Measurements from ENCODE around the gene ZNF425.

The ZNF425 gene

DNA sequence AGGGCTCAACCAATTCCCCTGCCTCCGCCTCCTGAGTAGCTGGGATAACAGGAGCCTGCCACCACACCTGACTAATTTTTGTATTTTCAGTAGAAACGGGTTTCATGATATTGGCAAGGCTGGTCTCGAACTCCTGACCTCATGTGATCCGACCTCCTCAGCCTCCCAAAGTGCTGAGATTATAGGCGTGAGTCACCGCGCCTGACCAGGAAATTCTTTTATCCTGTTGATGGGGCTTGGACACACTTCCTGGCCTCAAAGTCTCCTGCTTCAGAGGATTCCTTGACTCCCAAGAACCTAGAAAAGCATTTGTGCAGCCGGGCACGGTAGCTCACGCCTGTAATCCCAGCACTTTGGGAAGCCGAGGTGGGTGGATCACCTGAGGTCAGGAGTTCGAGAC is 16.2 kb downstream of the ZNF425 start:
- TF ChIP-seq, protein P1, sequence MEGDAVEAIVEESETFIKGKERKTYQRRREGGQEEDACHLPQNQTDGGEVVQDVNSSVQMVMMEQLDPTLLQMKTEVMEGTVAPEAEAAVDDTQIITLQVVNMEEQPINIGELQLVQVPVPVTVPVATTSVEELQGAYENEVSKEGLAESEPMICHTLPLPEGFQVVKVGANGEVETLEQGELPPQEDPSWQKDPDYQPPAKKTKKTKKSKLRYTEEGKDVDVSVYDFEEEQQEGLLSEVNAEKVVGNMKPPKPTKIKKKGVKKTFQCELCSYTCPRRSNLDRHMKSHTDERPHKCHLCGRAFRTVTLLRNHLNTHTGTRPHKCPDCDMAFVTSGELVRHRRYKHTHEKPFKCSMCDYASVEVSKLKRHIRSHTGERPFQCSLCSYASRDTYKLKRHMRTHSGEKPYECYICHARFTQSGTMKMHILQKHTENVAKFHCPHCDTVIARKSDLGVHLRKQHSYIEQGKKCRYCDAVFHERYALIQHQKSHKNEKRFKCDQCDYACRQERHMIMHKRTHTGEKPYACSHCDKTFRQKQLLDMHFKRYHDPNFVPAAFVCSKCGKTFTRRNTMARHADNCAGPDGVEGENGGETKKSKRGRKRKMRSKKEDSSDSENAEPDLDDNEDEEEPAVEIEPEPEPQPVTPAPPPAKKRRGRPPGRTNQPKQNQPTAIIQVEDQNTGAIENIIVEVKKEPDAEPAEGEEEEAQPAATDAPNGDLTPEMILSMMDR (IDR thresholded peaks at IDR 0.05; ENCODE audit: insufficient read depth, low read length, missing control alignments): no peak
- no peak for DNase-seq (ENCODE audit: low read depth, low spot score)
- POLR2A ChIA-PET: no interaction called here
- CTCF ChIA-PET: interaction anchor here (0.7 to 1.4 kb wide), 2 partner anchors 16 to 130 kb away, joined by 3 to 4 read pairs; partner anchors contain the start of gene ZNF425
- H3K4me3 ChIP-seq (ENCODE audit: low read depth, low read length): no peak overlapping the region

DNA sequence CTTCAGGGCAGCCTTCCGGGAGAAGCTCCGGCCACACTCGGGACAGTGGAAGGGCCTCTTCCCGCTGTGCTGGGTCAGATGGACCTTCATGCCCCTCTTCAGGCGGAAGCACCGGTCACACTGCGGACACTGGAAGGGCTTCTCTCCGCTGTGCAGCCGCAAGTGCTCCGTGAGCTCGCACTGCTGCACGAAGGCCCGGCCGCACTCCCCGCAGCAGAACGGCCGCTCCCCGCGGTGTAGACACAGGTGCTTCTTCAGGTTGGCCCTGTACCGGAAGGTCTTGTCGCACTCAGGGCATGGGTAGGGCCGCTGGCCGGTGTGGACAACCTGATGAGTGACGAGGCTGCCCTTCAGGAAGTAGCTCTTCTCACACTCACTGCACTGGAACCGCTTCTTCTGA is 21.4 kb downstream of the ZNF425 start:
- TF ChIP-seq, protein P1 (IDR thresholded peaks at IDR 0.05; ENCODE audit: insufficient read depth, low read length, missing control alignments): no peak
- H3K4me3 ChIP-seq (ENCODE audit: low read depth, low read length): no peak overlapping the region
- ChIA-PET POLR2A (no interaction called here), CTCF (interaction anchor here (0.7 to 1.3 kb wide), 2 partner anchors 21 to 39 kb away, joined by 4 to 5 read pairs; partner anchors contain the start of gene ZNF425)
- no peak for DNase-seq (ENCODE audit: low read depth, low spot score)

DNA sequence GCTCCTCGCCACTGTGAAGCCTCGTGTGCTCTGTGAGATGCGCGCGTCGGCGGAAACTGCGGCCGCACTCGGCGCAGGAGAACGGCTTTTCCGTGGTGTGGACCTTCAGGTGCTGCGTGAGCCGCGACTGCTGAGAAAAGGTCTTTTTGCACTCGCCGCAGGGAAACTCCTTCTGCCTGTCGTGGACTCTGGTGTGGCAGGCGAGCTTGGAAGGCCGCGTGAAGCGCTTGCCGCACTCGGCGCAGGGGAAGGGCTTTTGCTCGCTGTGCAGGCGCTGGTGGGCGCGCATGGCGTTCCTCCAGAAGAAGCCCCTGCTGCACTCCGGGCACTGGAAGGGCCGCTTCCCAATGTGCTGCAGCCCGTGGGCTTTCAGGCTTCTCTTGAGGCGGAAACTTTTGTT is 21.9 kb downstream of the ZNF425 start:
- TF ChIP-seq, protein P1 (IDR thresholded peaks at IDR 0.05; ENCODE audit: insufficient read depth, low read length, missing control alignments): no peak
- ChIA-PET CTCF (interaction anchor here (1.3 kb wide), 1 partner anchor 38 kb away, joined by 4 read pairs; no protein-coding TSS in a partner anchor), POLR2A (no interaction called here)
- DNase-seq (ENCODE audit: low read depth, low spot score): no peak
- no peak overlapping the region for H3K4me3 ChIP-seq (ENCODE audit: low read depth, low read length)

DNA sequence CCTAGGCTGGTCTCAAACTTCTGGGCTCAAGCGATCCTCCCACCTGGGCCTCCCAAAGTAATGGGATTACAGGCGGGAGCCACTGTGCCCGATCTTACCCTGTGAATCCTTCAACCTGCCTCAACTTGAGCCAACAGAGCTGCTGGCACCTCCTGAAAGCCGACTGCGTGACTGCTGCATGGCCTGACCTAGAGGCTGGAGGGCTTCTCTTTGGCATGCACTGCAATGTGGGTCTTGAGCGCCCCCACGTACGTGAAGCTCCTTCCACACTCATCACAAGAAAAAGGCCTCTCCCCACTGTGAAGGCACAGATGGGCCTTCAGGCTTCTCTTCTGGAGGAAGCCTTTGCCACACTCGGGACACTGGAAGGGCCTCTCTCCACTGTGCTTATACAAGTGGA is 22.7 kb downstream of the ZNF425 start:
- ChIA-PET CTCF (interaction anchor here (0.6 kb wide), 1 partner anchor 12 kb away, joined by 3 read pairs; no protein-coding TSS in a partner anchor), POLR2A (no interaction called here)
- no peak for DNase-seq (ENCODE audit: low read depth, low spot score)
- H3K4me3 ChIP-seq (ENCODE audit: low read depth, low read length): no peak overlapping the region
- TF ChIP-seq, protein P1 (IDR thresholded peaks at IDR 0.05; ENCODE audit: insufficient read depth, low read length, missing control alignments): no peak

DNA sequence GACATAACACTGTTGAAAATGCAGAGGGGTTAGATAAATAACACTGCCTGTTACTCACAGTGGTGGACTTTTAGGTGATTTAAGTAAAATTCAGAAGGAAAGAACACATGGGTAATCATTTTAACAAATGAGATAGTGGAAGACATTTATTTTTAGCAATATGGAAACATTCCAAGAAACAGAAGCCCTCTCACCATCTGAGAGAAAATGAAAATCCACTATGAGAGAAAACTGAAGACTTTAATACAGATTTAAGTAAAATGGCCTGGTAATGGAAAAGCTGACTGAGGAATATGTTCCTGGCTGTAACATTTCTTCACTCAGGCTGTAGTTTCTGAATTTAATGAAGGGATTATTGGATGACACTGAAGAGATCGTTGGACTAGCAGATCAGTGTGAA is 23.5 kb downstream of the ZNF425 start:
- ChIA-PET CTCF (no interaction called here), POLR2A (no interaction called here)
- no peak for DNase-seq (ENCODE audit: low read depth, low spot score)
- TF ChIP-seq, protein P1 (IDR thresholded peaks at IDR 0.05; ENCODE audit: insufficient read depth, low read length, missing control alignments): no peak
- H3K4me3 ChIP-seq (ENCODE audit: low read depth, low read length): no peak overlapping the region

DNA sequence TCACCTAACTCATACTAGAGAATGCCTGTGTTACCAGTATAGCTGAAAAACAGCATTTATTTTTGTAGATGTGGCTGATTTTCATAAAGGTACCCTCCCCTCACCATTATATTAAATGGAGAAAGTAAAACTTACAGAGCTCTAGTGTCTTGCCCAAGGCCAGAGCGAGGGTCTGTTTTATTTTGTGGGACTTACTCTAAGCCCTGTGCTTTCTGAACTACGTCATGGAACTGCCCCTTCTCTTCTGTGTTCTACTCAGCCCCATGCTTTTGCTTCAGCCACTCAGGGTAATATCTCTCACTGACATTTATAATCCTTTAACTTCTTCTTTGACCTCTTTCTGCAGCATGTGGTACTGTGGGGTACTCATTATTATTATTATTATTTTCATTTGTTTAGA is 25.3 kb downstream of the ZNF425 start:
- DNase-seq (ENCODE audit: low read depth, low spot score): no peak
- TF ChIP-seq, protein P1 (IDR thresholded peaks at IDR 0.05; ENCODE audit: insufficient read depth, low read length, missing control alignments): no peak
- CTCF ChIA-PET: interaction anchor here (1.5 to 2.7 kb wide), 3 partner anchors 10 to 35 kb away, joined by 5 to 13 read pairs (median 9); partner anchors contain the start of gene ZNF786
- no peak overlapping the region for H3K4me3 ChIP-seq (ENCODE audit: low read depth, low read length)
- POLR2A ChIA-PET: no interaction called here

Data from AG04449 (cell line).